IPS DF 6.9 (cell line): Measurements from ENCODE around the gene SIGLEC11.
"Not testable (repeated sequence)": the region's sequence is repeated elsewhere in the genome, so short reads cannot be mapped to it uniquely, and the experiment has no call there.

Source experiments
- DNase-seq: peaks from one replicate; pipeline ENCODE4 v3.0.0-alpha.2; 2013; ENCODE audit warnings: low read depth, low spot score
- H3K27ac ChIP-seq: one replicate; pipeline ENCODE4 v1.5.1; 2013; ENCODE audit warnings: low read length, control low read depth
- H3K27me3 ChIP-seq: 2 replicates; pipeline ENCODE4 v1.6.1; 2013; ENCODE audit warnings: mild to moderate bottlenecking, low read length; ENCODE audit not compliant: control insufficient read depth, insufficient read depth
- H3K36me3 ChIP-seq: 2 replicates; pipeline ENCODE4 v1.6.1; 2013; ENCODE audit warnings: low read length; ENCODE audit not compliant: control insufficient read depth, insufficient read depth
- H3K4me1 ChIP-seq: 2 replicates; pipeline ENCODE4 v1.6.1; 2013; ENCODE audit warnings: low read length; ENCODE audit not compliant: control insufficient read depth, insufficient read depth
- H3K4me3 ChIP-seq: 2 replicates; pipeline ENCODE4 v1.5.1; 2013; ENCODE audit warnings: mild to moderate bottlenecking, low read length
- H3K9me3 ChIP-seq: 2 replicates; pipeline ENCODE4 v1.6.1; 2013; ENCODE audit warnings: low read length, inconsistent platforms; ENCODE audit not compliant: control insufficient read depth, insufficient read depth
- WGBS: extraction: QIAGEN DNeasy Blood & Tissue Kit; methylation state at CpG from one replicate; pipeline ENCODE4 v1.1.7; 2013; ENCODE audit warnings: mixed read lengths, missing lambda C conversion rate; ENCODE audit not compliant: insufficient read length, insufficient coverage; 5-methylcytosine and 5-hydroxymethylcytosine counted together

SIGLEC11 gene

DNA sequence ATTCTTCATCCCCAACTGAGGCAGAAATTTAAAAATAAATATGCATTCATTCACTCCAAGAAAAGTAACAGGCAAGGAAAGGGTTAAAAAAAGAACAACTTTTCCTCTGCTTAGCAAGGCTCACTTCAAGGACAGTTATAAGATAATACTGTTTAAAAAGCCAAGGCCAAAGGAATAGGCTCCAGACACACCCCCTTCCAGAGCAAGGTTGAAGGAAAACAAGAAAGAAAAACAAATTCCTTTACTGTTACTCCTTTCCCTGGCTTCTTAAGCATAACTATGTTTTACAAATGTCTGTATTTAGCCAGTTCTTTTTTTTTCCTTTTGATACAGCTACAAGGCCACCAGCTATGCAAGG is 8.5 kb downstream of the SIGLEC11 start:
- H3K4me3 ChIP-seq: no peak overlapping the region
- no peaks in the 10 kb centered on the region for H3K27me3 ChIP-seq
- no peaks in the 10 kb centered on the region; the same call in none of the 2 replicates for H3K4me1 ChIP-seq
- H3K27ac ChIP-seq: no peak overlapping the region
- DNase-seq: no peak
- no peaks in the 10 kb centered on the region for H3K9me3 ChIP-seq
- H3K36me3 ChIP-seq: no peaks in the 10 kb centered on the region

DNA sequence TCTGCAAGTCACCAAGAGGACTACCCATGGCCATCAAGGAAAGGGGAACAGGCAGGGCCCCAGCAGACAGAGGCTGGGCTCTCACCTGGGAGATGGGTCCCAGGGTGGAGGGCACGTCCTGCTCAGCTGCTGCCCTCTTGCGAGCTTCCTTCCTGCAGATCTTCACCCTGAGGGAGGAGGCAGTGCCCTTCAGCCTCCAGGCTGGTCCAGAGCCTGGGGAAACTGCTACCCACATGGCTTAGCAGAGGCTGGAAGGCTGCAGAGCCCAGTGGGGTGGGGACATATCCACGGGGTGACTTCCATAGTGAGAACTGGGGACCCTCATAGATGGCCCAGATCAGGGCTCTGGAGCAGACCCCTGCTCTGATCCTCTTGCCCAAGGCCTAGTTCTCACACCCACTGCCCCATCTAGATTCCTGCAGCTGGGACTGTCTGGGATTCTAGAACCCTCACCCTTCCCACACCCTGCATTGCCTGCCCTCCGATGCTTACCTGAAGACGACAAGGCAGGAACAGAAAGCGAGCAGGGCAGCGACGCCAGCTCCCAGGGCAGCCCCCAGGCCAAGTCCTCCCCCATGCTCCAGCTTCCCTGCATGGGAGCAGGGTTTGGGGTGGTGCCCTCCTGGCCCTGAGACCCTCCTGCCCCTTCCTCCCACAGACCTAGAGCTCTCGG is 9.0 kb downstream of the SIGLEC11 start:
- H3K27me3 ChIP-seq: no peaks in the 10 kb centered on the region
- H3K4me1 ChIP-seq: no peaks in the 10 kb centered on the region; the same call in none of the 2 replicates
- no peak overlapping the region for H3K27ac ChIP-seq
- no peak for DNase-seq
- no peaks in the 10 kb centered on the region for H3K36me3 ChIP-seq
- H3K9me3 ChIP-seq: no peaks in the 10 kb centered on the region
- WGBS: no CpG with 5 or more reads among the region's 9 CpGs
- no peak overlapping the region for H3K4me3 ChIP-seq

DNA sequence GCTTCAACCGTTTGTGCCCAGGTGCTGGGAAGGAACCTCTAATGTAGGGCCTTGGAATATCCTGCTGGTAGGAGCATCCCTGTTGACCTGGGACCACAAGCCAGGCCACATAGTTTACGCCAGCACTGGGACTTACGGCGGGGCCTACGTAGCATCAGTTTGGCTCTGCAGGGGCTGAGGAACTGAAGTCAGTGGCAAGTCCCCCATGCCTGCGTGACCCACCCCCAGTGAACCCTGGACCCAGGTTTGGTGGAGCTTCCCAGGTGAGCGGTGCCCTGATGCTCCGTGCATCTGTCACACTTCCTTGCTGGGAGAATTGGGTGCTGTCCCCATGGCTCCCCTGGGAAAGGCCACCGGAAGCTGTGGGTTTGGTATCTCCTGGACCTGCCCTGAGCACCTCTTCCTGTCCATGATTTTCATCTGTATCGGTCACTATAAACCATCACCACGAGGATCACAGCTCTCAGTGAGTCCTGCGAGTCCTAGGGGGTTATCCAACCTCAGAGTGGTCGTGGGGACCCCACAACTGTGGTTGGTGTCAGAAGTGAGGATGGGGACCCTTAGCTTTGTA is 9.9 kb downstream of the SIGLEC11 start:
- no CpG with 5 or more reads among the region's 13 CpGs for WGBS
- Histone ChIP-seq H3K4me3 (no peak overlapping the region), H3K4me1 (no peaks in the 10 kb centered on the region; the same call in 1 of the 2 replicates), H3K27me3 (no peaks in the 10 kb centered on the region), H3K9me3 (no peaks in the 10 kb centered on the region), H3K36me3 (no peaks in the 10 kb centered on the region), H3K27ac (no peak overlapping the region)
- no peak for DNase-seq

DNA sequence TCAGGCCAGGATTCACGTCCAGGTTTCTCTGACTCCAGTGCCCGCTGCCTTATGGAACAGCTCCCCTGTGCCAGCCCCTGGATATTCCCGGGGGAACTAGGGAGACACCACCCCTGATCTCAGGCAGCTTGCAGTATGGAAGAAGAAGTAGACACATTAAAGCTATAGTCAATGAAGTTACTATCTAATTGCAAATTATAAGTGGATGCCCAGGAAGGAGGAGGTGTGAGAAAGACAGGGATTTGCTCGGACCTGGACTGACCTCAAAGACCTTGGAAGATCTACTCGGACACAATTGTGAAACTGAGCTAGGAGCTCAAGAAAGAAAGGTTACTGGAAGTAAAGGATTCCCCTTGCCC is 10.4 kb downstream of the SIGLEC11 start:
- Histone ChIP-seq H3K9me3 (no peaks in the 10 kb centered on the region), H3K36me3 (no peaks in the 10 kb centered on the region), H3K4me1 (no peaks in the 10 kb centered on the region; the same call in 1 of the 2 replicates), H3K4me3 (no peak overlapping the region), H3K27me3 (no peaks in the 10 kb centered on the region), H3K27ac (no peak overlapping the region)
- DNase-seq: no peak
- no CpG with 5 or more reads among the region's 5 CpGs for WGBS

DNA sequence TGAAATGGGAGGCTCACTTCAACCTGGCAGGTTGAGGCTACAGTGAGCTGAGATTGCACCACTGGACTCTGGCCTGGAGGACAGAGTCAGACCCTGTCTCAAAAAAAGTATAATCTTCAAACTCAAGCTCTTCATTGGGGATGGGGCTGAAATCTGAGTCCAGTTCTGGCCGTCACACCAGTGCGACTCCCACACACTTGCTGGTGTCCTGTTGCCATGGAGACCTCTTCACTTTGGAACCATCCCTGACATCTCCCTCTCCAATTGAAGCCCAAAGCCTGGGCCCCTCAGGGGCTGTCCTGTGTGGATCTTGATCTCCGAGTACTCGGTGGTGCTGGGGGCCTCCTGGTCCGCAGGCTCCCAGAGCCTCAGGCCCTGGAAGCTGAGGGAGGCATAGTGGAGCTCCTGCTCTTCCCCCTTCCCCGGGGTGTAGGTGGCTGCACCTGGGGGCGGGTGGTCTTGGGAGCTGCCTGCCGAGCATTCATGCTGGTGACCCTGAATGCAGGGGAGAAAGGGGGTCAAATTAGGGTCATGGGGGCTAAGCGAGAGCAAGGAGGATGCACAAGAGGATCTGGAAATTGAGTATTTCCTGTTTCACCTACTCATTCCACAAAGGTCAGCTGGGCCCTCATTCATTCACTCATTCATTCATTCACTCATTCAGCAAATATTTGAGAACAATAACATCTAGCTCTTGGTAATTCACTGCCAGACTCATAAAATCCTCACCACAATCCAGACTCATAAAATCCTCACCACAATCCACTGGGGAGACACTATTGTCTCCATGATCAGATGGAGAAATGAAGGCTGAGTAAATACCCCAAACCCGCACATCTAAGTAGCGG is 11.0 kb downstream of the SIGLEC11 start:
- Histone ChIP-seq H3K27ac (no peak overlapping the region), H3K27me3 (no peaks in the 10 kb centered on the region), H3K9me3 (no peaks in the 10 kb centered on the region), H3K4me3 (no peak overlapping the region), H3K36me3 (no peaks in the 10 kb centered on the region), H3K4me1 (no peaks in the 10 kb centered on the region; the same call in 1 of the 2 replicates)
- no CpG with 5 or more reads among the region's 11 CpGs for WGBS
- no peak for DNase-seq

DNA sequence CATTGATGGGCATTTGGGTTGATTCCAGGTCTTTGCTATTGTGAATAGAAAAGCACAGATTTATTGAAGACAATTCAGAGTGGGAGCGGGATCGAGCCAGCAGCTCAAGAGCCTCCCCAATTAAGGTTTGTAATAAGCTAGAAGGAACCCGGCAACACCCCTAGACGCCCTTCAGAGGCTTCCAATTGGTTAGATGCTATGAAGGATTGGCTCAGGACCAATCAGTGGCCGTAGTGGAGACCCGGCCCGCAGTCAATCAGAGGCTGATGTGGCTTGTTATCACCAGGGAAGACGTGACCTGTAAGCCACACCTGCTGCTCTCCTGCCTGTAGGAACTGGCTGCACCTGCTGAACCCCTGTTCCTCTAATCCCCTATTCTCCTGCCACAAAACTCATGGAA is 14.6 kb downstream of the SIGLEC11 start:
- WGBS: no CpG with 5 or more reads among the region's 8 CpGs
- Histone ChIP-seq H3K4me3 (no peak overlapping the region), H3K4me1 (no peaks in the 10 kb centered on the region), H3K27ac (no peak overlapping the region), H3K27me3 (no peaks in the 10 kb centered on the region), H3K36me3 (no peaks in the 10 kb centered on the region), H3K9me3 (no peaks in the 10 kb centered on the region)
- no peak for DNase-seq

DNA sequence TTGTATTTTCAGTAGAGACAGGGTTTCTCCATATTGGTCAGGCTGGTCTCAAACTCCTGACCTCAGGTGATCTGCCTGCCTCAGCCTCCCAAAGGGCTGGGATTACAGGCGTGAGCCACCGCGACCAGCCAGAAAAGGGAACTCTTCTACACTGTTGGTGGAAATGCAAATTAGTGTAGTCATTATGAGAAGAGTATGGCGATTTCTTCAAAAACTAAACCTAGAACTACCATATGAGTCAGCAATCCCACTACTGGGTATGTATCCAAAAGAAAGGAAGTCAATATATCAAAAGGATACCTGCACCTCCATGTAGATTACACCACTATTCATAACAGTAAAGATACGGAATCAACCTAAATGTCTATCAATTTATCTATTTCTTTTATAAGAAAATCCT is 16.4 kb downstream of the SIGLEC11 start:
- not testable (repeated sequence) for DNase-seq, H3K4me3 ChIP-seq, H3K9me3 ChIP-seq, H3K27me3 ChIP-seq, H3K4me1 ChIP-seq, H3K27ac ChIP-seq, H3K36me3 ChIP-seq
- WGBS: no CpG with 5 or more reads among the region's 5 CpGs

DNA sequence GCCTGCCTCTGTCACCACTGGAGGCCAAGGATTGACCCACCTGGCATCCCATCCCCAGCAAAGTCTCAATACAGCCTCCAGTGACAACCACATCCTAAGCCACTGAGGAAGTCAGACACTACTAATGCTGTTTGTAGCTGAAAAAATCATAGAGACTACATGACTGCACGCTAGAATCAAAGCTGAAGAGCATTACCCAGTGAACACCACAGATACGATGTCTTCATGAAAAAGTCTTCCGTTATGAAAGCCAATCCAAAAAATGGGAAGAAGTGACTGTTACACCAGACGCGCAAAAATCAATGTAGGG is 20.5 kb downstream of the SIGLEC11 start:
- WGBS: no CpG with 5 or more reads among the region's 5 CpGs

DNA sequence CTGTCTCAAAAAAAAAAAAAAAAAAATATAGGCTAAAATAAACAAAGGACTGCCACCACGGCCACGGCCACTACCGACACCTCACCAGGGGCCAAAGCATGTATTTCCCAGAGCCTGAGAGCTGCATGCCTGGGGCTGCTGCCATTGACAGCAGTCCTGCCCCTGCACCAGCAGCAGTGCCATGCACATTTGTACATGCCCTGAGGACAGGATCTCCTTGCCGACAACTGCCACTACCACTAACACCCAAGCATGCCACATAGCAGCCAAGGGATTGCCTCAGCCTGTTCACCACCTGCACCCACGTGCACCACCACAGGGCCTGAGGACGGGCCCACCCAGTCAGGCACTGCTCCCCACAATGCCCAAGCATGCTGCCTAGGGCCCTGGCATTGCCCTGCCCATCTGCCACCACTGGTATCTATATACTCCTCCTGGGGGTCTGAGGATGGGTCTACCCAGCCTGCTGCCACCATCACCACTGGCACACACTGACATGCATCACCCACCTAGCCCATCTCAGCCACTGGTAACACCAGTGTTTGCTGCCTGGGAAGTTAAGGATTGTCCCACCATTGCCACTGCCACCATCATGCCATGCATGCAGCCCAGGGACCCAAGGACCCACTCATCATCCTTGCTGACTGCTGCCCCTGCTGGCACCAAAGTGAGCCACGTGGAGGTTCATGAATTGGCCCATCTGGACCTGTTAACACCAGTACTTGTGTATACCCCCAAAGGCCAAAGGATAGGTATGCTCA is 21.1 kb downstream of the SIGLEC11 start:
- no peak overlapping the region for H3K27ac ChIP-seq
- no CpG with 5 or more reads among the region's 7 CpGs for WGBS

More for the DNA sequence above, 20.5 kb downstream of the SIGLEC11 start:
- Histone ChIP-seq H3K4me3 (no peak overlapping the region), H3K4me1 (no peaks in the 10 kb centered on the region), H3K9me3 (no peaks in the 10 kb centered on the region), H3K36me3 (no peaks in the 10 kb centered on the region), H3K27ac (no peak overlapping the region), H3K27me3 (no peaks in the 10 kb centered on the region)
- DNase-seq: no peak

DNA sequence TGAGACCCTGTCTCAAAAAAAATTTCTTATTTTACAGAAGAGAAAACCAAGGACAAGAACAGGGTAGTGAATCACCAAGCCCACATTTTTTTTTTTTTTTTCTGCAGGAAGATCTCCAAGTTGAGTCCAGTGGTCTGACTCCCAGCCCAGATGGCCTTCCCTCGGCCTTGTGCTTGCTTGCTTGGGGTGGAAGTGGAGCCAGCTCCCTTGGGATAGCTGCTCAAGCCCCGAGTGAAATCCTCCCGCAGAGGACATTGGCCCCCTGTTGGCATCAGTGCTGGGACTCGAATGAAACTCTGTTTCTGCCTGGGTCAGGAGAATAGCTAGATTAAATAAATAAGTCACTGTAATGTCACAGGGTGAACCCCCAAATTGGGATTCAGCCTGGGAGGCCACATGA is 22.3 kb downstream of the SIGLEC11 start:
- Histone ChIP-seq H3K27me3 (no peaks in the 10 kb centered on the region), H3K27ac (no peak overlapping the region), H3K4me1 (no peaks in the 10 kb centered on the region), H3K36me3 (no peaks in the 10 kb centered on the region), H3K9me3 (no peaks in the 10 kb centered on the region), H3K4me3 (no peak overlapping the region)
- WGBS: no CpG with 5 or more reads among the region's 4 CpGs
- no peak for DNase-seq

More for the DNA sequence above, 21.1 kb downstream of the SIGLEC11 start:
- Histone ChIP-seq H3K4me1 (no peaks in the 10 kb centered on the region), H3K9me3 (no peaks in the 10 kb centered on the region), H3K4me3 (no peak overlapping the region), H3K27me3 (no peaks in the 10 kb centered on the region), H3K36me3 (no peaks in the 10 kb centered on the region)
- no peak for DNase-seq
